T-cell (primary cell): ENCODE data around the gene PPP2R3C. TPM values are rescaled to one million over a fixed set of nuclear protein-coding genes. Genes with fewer than 3 reads are reported as not detected.

ENCODE experiments used
- ATAC-seq, 4 experiments: fragments of 200-7000 bp in 3 of 4; fragments of 150-1000 bp in 1 of 4; cut with Tn5 transposase; replicated peaks in 1 of 4; 1 replicate in 3 of 4; 2 replicates in 1 of 4; pipeline ENCODE4 v1.10.0; 2021; ENCODE audit warnings: moderate library complexity in 3 of 4, mild to moderate bottlenecking in 2 of 4, moderate number of reproducible peaks in 1 of 4
- CTCF ChIA-PET, 2 donors: fragments of 300-600 bp; sonication (Branson Sonifier 250); formaldehyde crosslinking; loops; one replicate each; lab custom pipeline; 2022; ENCODE audit warnings: antibody characterized with exemption in 2 of 2; lab: Charles Lee
- POLR2A ChIA-PET, 2 donors: fragments of 300-600 bp; sonication (Branson Sonifier 250); formaldehyde crosslinking; loops; one replicate each; lab custom pipeline; 2022; ENCODE audit warnings: antibody characterized with exemption in 2 of 2; lab: Charles Lee
- DNase-seq, 35 experiments: peaks; one replicate each; pipeline versions ENCODE4 v3.0.0 to v3.0.0-alpha.2; 2013 to 2023
- H3K27ac ChIP-seq: one replicate; pipeline ENCODE4 v1.5.1; 2013; ENCODE audit warnings: low read length
- H3K27me3 ChIP-seq, 2 experiments: replicated peaks in 1 of 2; 1 replicate in 1 of 2; 2 replicates in 1 of 2; pipeline versions ENCODE4 v1.6.1 to v1.7.0; 2013; ENCODE audit warnings: low read length in 1 of 2, mixed read lengths in 1 of 2; ENCODE audit not compliant: control insufficient read depth in 2 of 2, insufficient read depth in 2 of 2; ENCODE audit errors: extremely low read depth in 1 of 2
- H3K36me3 ChIP-seq, 2 donors: 1 replicate in 1 of 2; 2 replicates in 1 of 2; pipeline versions ENCODE4 v1.6.1 to v1.7.0; 2013; ENCODE audit warnings: low read length in 1 of 2; ENCODE audit not compliant: control insufficient read depth in 2 of 2, insufficient read depth in 1 of 2; ENCODE audit errors: extremely low read depth in 1 of 2
- H3K4me1 ChIP-seq, 2 experiments: 1 replicate in 1 of 2; 2 replicates in 1 of 2; pipeline versions ENCODE4 v1.6.1 to v1.7.0; 2013; ENCODE audit warnings: low read length in 2 of 2, mixed read lengths in 1 of 2; ENCODE audit not compliant: insufficient read depth in 2 of 2, control insufficient read depth in 1 of 2; ENCODE audit errors: extremely low read depth in 1 of 2
- H3K4me3 ChIP-seq, 2 donors: 1 replicate in 1 of 2; 2 replicates in 1 of 2; pipeline versions ENCODE4 v1.5.1 to v1.7.0; 2013; ENCODE audit warnings: mild to moderate bottlenecking in 2 of 2, low read length in 1 of 2, moderate library complexity in 1 of 2; ENCODE audit not compliant: control insufficient read depth in 1 of 2; ENCODE audit errors: extremely low read depth in 1 of 2
- H3K9me3 ChIP-seq: 2 replicates; pipeline ENCODE4 v1.7.0; 2013
- H3K27ac Mint-ChIP-seq, 2 donors: one replicate each; pipeline ENCODE4 v1.8.0; 2020 to 2021; ENCODE audit warnings: mild to moderate bottlenecking in 2 of 2, mixed read lengths in 2 of 2
- H3K27me3 Mint-ChIP-seq, 2 donors: one replicate each; pipeline ENCODE4 v1.8.0; 2021 to 2022; ENCODE audit warnings: mixed read lengths in 2 of 2
- H3K36me3 Mint-ChIP-seq: one replicate; pipeline ENCODE4 v1.8.0; 2021; ENCODE audit warnings: mixed read lengths
- H3K4me1 Mint-ChIP-seq, 3 donors: one replicate each; pipeline ENCODE4 v1.8.0; 2020 to 2022; ENCODE audit warnings: mixed read lengths in 3 of 3, mild to moderate bottlenecking in 1 of 3
- H3K4me3 Mint-ChIP-seq, 3 donors: one replicate each; pipeline ENCODE4 v1.8.0; 2020 to 2022; ENCODE audit warnings: mild to moderate bottlenecking in 3 of 3, mixed read lengths in 3 of 3, moderate library complexity in 3 of 3
- H3K9me3 Mint-ChIP-seq, 3 donors: one replicate each; pipeline ENCODE4 v1.8.0; 2020 to 2022; ENCODE audit warnings: mixed read lengths in 3 of 3
- WGBS: methylation state at CpG from one replicate; pipeline ENCODE4 v1.1.5; 2013; ENCODE audit warnings: missing lambda C conversion rate; ENCODE audit not compliant: insufficient coverage; 5-methylcytosine and 5-hydroxymethylcytosine counted together
- total RNA-seq, 35 experiments: library from RNA in 6 of 35; stranded (reverse) in 6 of 35; fragments of 120-200 nt in 1 of 35; gene quantifications; one replicate each; pipeline versions ENCODE4 v1.2.1 to v1.2.4 and lab custom pipeline; 2013 to 2026

Gene PPP2R3C
- total RNA-seq, 5 donors from 2014 or later (not counting 1 experiment from before 2014, with no cell fraction given) = 28.1 to 40.5 (median 32.9) TPM

DNA sequence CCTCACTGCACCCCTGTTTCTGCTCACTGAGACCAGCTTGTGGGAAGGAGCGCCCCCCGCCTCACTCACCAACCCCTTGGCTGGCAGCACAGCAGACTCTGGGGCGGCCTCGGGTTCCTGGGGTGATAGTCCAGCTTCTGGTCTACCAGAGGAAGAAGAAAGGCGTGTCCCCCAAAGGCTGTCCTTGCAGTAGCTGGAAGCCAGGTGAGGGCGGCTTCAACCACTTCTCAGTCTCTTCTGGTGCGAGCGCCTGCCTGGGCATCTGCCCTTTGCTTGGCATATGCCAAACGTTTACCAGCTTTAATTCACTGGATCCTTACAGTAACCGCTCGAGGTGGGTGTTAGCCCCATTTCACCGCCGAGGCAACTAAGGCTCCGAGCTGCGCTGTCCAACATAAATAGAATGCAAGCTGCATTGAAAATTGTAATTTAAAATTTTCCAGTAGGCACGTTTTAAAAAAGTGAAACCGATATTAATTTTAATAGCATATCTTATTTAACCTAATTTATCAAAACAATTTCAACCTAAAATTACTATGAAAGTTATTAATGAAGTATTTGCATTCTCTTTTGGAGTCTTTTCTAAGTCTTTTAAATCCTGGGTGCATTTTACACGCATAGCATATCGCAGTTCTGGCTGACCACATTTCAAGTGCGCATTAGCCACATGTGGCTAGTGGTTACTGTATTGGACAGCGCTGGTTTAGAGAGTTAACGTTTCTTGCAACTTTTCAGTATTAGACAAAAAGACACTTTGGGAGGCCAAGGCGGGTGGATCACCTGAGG, 74.8 kb downstream of the PPP2R3C start:
- peaks cover 25 to 31% (median 27%) of the 10 kb centered on the region in 3 donors for H3K4me1 Mint-ChIP-seq
- peak in 3 of 4 experiments; percentile 6 to 10 (median 7) for ATAC-seq
- H3K4me3 Mint-ChIP-seq = peak overlapping the region; percentile 73 to 88 (median 85)
- no peaks in the 10 kb centered on the region for H3K9me3 ChIP-seq
- peak in 8 of 35 experiments; percentile 10 to 46 (median 27) for DNase-seq
- peak overlapping the region; percentile 93 to 95 for H3K27ac Mint-ChIP-seq
- ChIA-PET CTCF (interaction anchor here in 1 of 2 donors (0.6 to 2.8 kb wide), 9 partner anchors 25 to 511 kb away, joined by 4 to 15 read pairs (median 5); partner anchors contain the start of genes NFKBIA and SRP54), POLR2A (interaction anchor here (0.5 to 3.0 kb wide), 30 partner anchors 12 to 444 kb away, joined by 3 to 58 read pairs (median 4); partner anchors contain the start of genes PPP2R3C (in 2 of the 2), SRP54 (in 2 of the 2), BAZ1A (in 1 of the 2) and NFKBIA (in 1 of the 2))
- H3K36me3 Mint-ChIP-seq = peaks cover 14% of the 10 kb centered on the region
- H3K27ac ChIP-seq = peak overlapping the region; percentile 98
- H3K9me3 Mint-ChIP-seq = no peaks in the 10 kb centered on the region
- no peaks in the 10 kb centered on the region for H3K27me3 Mint-ChIP-seq
- H3K27me3 ChIP-seq = no peaks in the 10 kb centered on the region
- H3K36me3 ChIP-seq = peaks cover 7 to 8% of the 10 kb centered on the region in 2 donors
- H3K4me3 ChIP-seq = peak overlapping the region; percentile 65 to 91
- WGBS = 8% methylated on average over 11 of the region's 23 CpGs
- peaks cover 4 to 12% of the 10 kb centered on the region in 2 experiments for H3K4me1 ChIP-seq

DNA sequence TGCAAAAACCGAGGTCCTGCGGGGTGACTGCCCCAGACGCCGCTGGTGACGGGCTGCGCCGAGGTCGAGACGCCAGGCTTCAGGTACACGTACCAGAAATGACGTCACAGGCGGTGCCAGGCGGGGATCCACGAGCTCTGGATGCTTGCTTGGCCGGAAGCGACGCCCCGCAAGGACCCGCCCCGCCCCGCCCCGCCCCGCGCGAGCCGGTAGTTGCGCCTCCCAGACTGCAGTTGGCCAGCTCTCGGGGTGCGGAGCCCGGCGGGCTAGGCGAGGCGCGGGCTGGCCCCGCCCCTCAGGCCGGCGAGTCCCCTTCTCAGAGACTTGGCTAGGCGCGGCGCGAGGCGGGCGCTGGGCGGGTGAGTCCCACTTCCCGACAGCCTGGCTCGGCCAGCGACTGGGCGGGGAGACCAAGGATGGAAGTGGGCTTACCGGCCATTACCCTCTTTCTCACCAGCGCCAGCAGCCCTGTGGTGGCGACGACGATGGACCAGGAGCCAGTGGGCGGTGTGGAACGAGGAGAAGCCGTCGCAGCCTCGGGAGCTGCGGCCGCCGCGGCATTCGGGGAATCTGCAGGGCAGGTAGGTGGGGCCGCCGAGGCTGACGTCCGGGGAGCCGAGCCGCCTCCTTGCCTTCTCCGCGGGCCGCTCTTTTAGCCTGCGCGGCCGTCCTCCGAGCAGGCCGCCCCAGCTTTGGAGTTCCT, 75.6 kb downstream of the PPP2R3C start, which contains the start of gene FAM177A1:
FAM177A1 (plus strand) TSS at position 225 of the 703 bp plus-strand sequence; CDS start at position 417, 192 bp downstream.
- Mint-ChIP-seq H3K27me3 (no peaks in the 10 kb centered on the region), H3K4me1 (peaks cover 25 to 31% (median 27%) of the 10 kb centered on the region in 3 donors), H3K9me3 (no peaks in the 10 kb centered on the region), H3K27ac (peak within 1 kb of the TSS; percentile 95 to 96), H3K36me3 (peaks cover 14% of the 10 kb centered on the region), H3K4me3 (peak within 1 kb of the TSS; percentile 73 to 88 (median 85))
- CTCF ChIA-PET = interaction anchor here (0.5 to 2.8 kb wide), 11 partner anchors 19 to 374 kb away, joined by 3 to 15 read pairs (median 4); partner anchors contain the start of genes NFKBIA (in 1 of the 2) and SRP54 (in 1 of the 2)
- POLR2A ChIA-PET = interaction anchor here (0.5 to 3.0 kb wide), 30 partner anchors 9 to 510 kb away, joined by 3 to 58 read pairs (median 4); partner anchors contain the start of genes SRP54 (in 2 of the 2), BAZ1A (in 1 of the 2), NFKBIA (in 1 of the 2) and PPP2R3C (in 1 of the 2)
- H3K4me3 ChIP-seq = peak within 1 kb of the TSS; percentile 71 to 91
- WGBS = under 1% methylated on average over 75 of the region's 77 CpGs
- no peaks in the 10 kb centered on the region for H3K9me3 ChIP-seq
- H3K36me3 ChIP-seq = peaks cover 1 to 3% of the 10 kb centered on the region in 2 donors
- H3K27me3 ChIP-seq = no peaks in the 10 kb centered on the region
- DNase-seq (peak; percentile 93 to 100 (median 100)), ATAC-seq (peak; percentile 83 to 93 (median 91))
- peak within 1 kb of the TSS; percentile 99 for H3K27ac ChIP-seq
- peaks cover 4 to 12% of the 10 kb centered on the region in 2 experiments for H3K4me1 ChIP-seq

DNA sequence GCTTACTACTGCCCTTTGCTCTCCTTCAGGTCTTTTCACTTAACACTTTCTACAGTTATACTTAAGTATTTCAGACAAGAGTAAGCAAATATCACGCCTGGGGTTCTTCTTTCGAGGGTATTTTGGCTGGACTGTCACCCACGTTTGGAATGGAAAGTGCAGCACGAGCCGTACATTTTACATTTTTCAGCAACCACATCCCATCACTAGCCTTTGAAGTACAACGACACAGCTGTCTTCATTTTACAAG, 76.1 kb downstream of the PPP2R3C start:
- no peaks in the 10 kb centered on the region for H3K9me3 ChIP-seq
- H3K4me3 ChIP-seq = peak overlapping the region; percentile 62 to 71
- peak overlapping the region; percentile 95 to 96 for H3K27ac Mint-ChIP-seq
- H3K4me1 ChIP-seq = peaks cover 4 to 12% of the 10 kb centered on the region in 2 experiments
- DNase-seq (no peak), ATAC-seq (no peak)
- WGBS = 3% methylated on average over 4 of the region's 6 CpGs
- ChIA-PET POLR2A (interaction anchor here (0.5 to 3.0 kb wide), 21 partner anchors 9 to 509 kb away, joined by 3 to 58 read pairs (median 4); partner anchors contain the start of genes SRP54 (in 2 of the 2), BAZ1A (in 1 of the 2), NFKBIA (in 1 of the 2) and PPP2R3C (in 1 of the 2)), CTCF (interaction anchor here (0.5 to 2.8 kb wide), 8 partner anchors 19 to 371 kb away, joined by 3 to 15 read pairs (median 5); partner anchors contain the start of genes NFKBIA (in 1 of the 2) and SRP54 (in 1 of the 2))
- peaks cover 0 to 3% of the 10 kb centered on the region in 2 donors for H3K36me3 ChIP-seq
- peaks cover 13% of the 10 kb centered on the region for H3K36me3 Mint-ChIP-seq
- H3K27ac ChIP-seq = peak overlapping the region; percentile 99
- peaks cover 25 to 31% (median 27%) of the 10 kb centered on the region in 3 donors for H3K4me1 Mint-ChIP-seq
- no peaks in the 10 kb centered on the region for H3K27me3 ChIP-seq
- H3K9me3 Mint-ChIP-seq = no peaks in the 10 kb centered on the region
- H3K27me3 Mint-ChIP-seq = no peaks in the 10 kb centered on the region
- peak overlapping the region; percentile 73 to 88 (median 85) for H3K4me3 Mint-ChIP-seq

GRCh38 chr14:35044939-35045797, 76.6 kb downstream of the PPP2R3C start:
- Histone ChIP-seq H3K4me1 (peaks cover 4 to 12% of the 10 kb centered on the region in 2 experiments), H3K27ac (peak overlapping the region; percentile 99), H3K36me3 (no peaks in the 10 kb centered on the region), H3K4me3 (peak overlapping the region; percentile 62 to 71), H3K27me3 (no peaks in the 10 kb centered on the region), H3K9me3 (no peaks in the 10 kb centered on the region)
- peak in 1 of 4 experiments; percentile 38 for ATAC-seq
- Mint-ChIP-seq H3K27ac (peak overlapping the region; percentile 95 to 96), H3K36me3 (peaks cover 10% of the 10 kb centered on the region), H3K4me1 (peaks cover 25 to 31% (median 27%) of the 10 kb centered on the region in 3 donors), H3K4me3 (peak overlapping the region; percentile 73 to 88 (median 85)), H3K27me3 (no peaks in the 10 kb centered on the region), H3K9me3 (no peaks in the 10 kb centered on the region)
- no CpG with 5 or more reads among the region's 8 CpGs for WGBS
- DNase-seq = peak in 2 of 35 experiments; percentile 22 to 49
- ChIA-PET POLR2A (interaction anchor here (0.5 to 3.0 kb wide), 19 partner anchors 8 to 509 kb away, joined by 3 to 58 read pairs (median 4); partner anchors contain the start of genes SRP54 (in 2 of the 2), NFKBIA (in 1 of the 2), PPP2R3C (in 1 of the 2) and PRORP (in 1 of the 2)), CTCF (interaction anchor here (0.5 to 2.8 kb wide), 7 partner anchors 20 to 371 kb away, joined by 3 to 15 read pairs (median 5); partner anchors contain the start of genes NFKBIA (in 1 of the 2) and SRP54 (in 1 of the 2))

DNA sequence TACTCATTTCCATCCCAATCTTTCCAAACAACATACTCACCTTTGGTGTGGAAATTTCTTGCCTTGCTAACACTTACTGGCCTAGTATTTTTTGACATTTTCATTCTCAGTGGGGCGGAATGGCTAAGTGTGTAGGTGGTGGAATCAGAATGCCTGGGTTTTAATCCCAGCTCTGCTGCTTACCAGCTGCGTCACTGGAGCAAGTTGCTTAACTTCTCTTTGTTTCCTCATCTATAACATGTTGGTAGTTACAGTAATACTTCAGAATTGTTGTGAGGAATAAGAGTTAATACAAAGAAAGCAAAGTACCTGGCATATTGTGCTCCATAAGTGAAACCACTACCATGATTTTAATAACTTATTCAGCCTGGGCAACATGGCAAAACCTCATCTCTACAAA, 78.7 kb downstream of the PPP2R3C start:
- peaks cover 18 to 22% (median 21%) of the 10 kb centered on the region in 3 donors for H3K4me1 Mint-ChIP-seq
- no CpG with 5 or more reads among the region's 2 CpGs for WGBS
- ATAC-seq = no peak
- CTCF ChIA-PET = interaction anchor here in 1 of 2 donors (1.0 kb wide), 1 partner anchor 16 kb away, joined by 3 read pairs; no protein-coding TSS in a partner anchor
- H3K9me3 Mint-ChIP-seq = no peaks in the 10 kb centered on the region
- POLR2A ChIA-PET = interaction anchor here (0.5 to 0.7 kb wide), 7 partner anchors 19 to 783 kb away, joined by 3 to 11 read pairs (median 4); partner anchors contain the start of gene BRMS1L (in 1 of the 2)
- no peaks in the 10 kb centered on the region for H3K27me3 Mint-ChIP-seq
- H3K9me3 ChIP-seq = no peaks in the 10 kb centered on the region
- no peak overlapping the region for H3K27ac ChIP-seq
- H3K4me3 Mint-ChIP-seq = no peak overlapping the region
- H3K36me3 Mint-ChIP-seq = peaks cover 4% of the 10 kb centered on the region
- H3K27me3 ChIP-seq = no peaks in the 10 kb centered on the region
- no peaks in the 10 kb centered on the region for H3K36me3 ChIP-seq
- peaks cover 4 to 12% of the 10 kb centered on the region in 2 experiments for H3K4me1 ChIP-seq
- no peak overlapping the region for H3K27ac Mint-ChIP-seq
- H3K4me3 ChIP-seq = no peak overlapping the region
- DNase-seq = no peak
